ENCODE results near the gene PITPNM1.
A peak's percentile ranks its signal among the peaks of the same experiment; 100 is the strongest.

Gene PITPNM1

GRCh38 chr11:67470337-67471002 lies 34.7 kb downstream of the PITPNM1 start:
- TF ChIP-seq CTCF (conservative IDR thresholded peaks at IDR 0.05; ENCODE audit: low read length), result no peak
- DNase-seq (ENCODE audit: low read depth), result no peak
- H3K4me3 ChIP-seq (ENCODE audit: low read length), result no peak overlapping the region

DNA sequence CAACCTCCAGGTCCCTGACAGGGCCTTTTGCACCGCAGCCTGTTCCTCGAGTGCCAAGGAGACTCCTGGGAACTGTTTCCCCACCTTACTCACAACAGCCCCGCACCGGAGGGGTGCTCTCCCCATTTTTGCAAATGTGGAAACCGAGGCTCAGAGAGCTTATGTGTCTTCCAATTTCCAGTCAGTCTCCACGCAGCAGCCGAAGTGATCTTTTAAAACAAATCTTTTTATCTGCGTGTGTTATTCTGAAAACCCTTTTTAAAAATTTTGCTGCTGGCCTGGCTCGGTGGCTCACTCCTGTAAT lies 35.7 kb downstream of the PITPNM1 start:
- no peak for DNase-seq (ENCODE audit: low read depth)
- no peak for TF ChIP-seq CTCF (conservative IDR thresholded peaks at IDR 0.05; ENCODE audit: low read length)
- H3K4me3 ChIP-seq (ENCODE audit: low read length), result peak overlapping the region; percentile 76

DNA sequence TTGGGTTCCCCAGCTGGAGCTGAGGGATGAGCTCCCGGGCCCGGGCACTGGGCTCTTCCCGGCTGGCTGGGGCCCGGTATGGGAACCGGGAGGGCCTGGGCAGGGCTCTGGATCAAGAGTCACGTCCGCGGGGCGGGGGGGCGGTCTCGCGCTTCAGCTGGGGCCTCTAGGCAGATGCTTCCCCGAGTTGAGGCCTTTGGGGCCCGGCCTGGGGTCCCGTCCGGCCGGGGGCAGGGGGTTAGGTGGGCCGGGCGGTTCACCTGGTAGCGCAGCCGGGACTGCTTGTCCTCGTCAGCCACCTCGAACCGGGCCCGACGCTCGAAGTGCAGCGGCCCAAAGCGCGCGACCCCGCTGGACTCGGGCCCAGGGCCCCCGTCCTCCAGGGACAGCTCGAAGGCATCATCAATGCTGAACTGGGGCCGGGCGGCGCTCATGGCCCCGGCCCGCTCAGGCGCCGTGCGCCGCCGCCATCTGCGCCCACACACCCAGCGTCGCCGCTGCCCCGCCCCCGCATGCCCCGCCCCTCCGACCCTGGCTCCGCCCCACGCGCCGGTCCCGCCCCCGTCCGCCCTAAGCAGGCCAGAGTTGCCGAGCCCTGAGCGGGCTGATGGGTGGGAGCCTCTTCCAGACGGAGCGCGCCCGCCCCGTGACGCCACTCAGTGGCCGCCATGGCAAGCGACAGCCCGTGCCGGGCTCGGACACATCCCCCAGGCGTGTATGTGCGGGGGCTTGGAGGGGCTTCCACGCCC lies 36.2 kb downstream of the PITPNM1 start, which contains the start of gene TMEM134:
TSS of gene TMEM134 (minus strand) at position 493 of the 749 bp plus-strand sequence. CDS start at position 434, 59 bp downstream.
- peak within 1 kb of the TSS; percentile 76 for H3K4me3 ChIP-seq (ENCODE audit: low read length)
- peak; percentile 37; the same call in 1 of the 2 replicates for TF ChIP-seq CTCF (conservative IDR thresholded peaks at IDR 0.05; ENCODE audit: low read length)
- peak; percentile 90 for DNase-seq (ENCODE audit: low read depth)

- peak overlapping the region; percentile 72 for H3K4me3 ChIP-seq (ENCODE audit: low read length)
- no peak for TF ChIP-seq CTCF (conservative IDR thresholded peaks at IDR 0.05; ENCODE audit: low read length)
- DNase-seq (ENCODE audit: low read depth), result no peak
These were observed 36.8 kb downstream of the PITPNM1 start for GRCh38 chr11:67468456-67468758.

GRCh38 chr11:67468056-67468455 lies 37.1 kb downstream of the PITPNM1 start:
- TF ChIP-seq CTCF (conservative IDR thresholded peaks at IDR 0.05; ENCODE audit: low read length), result no peak
- DNase-seq (ENCODE audit: low read depth), result peak; percentile 3
- H3K4me3 ChIP-seq (ENCODE audit: low read length), result peak overlapping the region; percentile 72

DNA sequence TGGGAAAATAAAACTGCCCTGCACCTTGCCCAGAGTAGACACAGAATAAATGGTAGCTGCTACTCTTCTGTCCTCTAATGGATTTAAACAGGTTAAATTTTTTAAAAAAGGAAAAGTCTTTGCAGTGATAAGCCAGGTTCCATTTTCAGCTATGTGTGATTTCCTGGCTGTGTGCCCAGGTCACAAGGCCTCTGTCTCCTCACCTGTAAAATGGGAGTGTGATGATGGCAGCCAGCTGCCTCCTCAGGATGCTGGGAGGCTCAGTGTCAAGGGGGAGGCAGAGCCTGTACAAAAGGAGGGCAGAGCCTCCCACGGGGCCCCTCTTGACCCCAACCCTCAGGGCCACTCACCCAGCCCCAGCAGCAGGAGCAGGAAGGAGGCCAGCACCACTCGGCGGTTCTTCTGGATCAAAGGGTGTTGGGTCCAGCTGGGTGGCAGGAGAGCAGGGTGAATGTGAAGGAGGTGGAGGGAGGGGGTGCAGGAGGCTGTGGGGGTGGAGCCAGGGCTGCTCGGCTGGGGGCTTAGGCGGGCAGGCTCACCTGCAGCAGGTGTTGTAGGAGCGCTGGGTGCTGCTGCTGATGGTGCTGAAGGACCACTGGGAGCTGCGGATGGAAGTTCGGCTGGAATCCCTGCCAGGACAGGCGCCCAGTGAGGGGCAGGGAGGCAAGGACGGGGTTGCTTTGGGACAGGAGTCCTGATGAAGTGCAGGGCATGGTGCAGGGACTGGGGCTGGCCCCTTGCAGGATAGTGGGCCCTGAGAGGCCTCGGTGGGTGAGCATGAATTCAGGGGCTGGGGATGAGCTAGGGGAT lies 38.0 kb downstream of the PITPNM1 start:
- DNase-seq (ENCODE audit: low read depth), result no peak
- no peak overlapping the region for H3K4me3 ChIP-seq (ENCODE audit: low read length)
- no peak for TF ChIP-seq CTCF (conservative IDR thresholded peaks at IDR 0.05; ENCODE audit: low read length)
